AML-193 (cell line): ENCODE results near the gene PLCL2.

ENCODE experiments used
- DNase-seq, 2 experiments: peaks; one replicate each; lab custom pipeline; 2025; lab: John Stamatoyannopoulos, UW

PLCL2 gene

GRCh38 chr3:16890597-16891333 lies 6.0 kb downstream of the PLCL2 start:
- DNase-seq = no peak

GRCh38 chr3:16893618-16894200 lies 9.0 kb downstream of the PLCL2 start:
- no peak for DNase-seq

- DNase-seq = no peak
These were observed 11.4 kb downstream of the PLCL2 start for GRCh38 chr3:16896094-16896627.

GRCh38 chr3:16896820-16897219 lies 12.1 kb downstream of the PLCL2 start:
- no peak for DNase-seq

- DNase-seq = no peak
These were observed 12.6 kb downstream of the PLCL2 start for GRCh38 chr3:16897254-16897926.

- no peak for DNase-seq
These were observed 14.0 kb downstream of the PLCL2 start for GRCh38 chr3:16898595-16899395.

- no peak for DNase-seq
These were observed 15.2 kb downstream of the PLCL2 start for GRCh38 chr3:16899919-16900318.

- no peak for DNase-seq
These were observed 16.2 kb downstream of the PLCL2 start for GRCh38 chr3:16900779-16901440.

GRCh38 chr3:16904423-16905417 lies 20.0 kb downstream of the PLCL2 start:
- no peak for DNase-seq

- no peak for DNase-seq
These were observed 20.9 kb downstream of the PLCL2 start for GRCh38 chr3:16905704-16906103.

GRCh38 chr3:16906682-16907081 lies 21.9 kb downstream of the PLCL2 start:
- no peak for DNase-seq

- DNase-seq = no peak
These were observed 22.5 kb downstream of the PLCL2 start for GRCh38 chr3:16907243-16907642.

- no peak for DNase-seq
These were observed 23.5 kb downstream of the PLCL2 start for GRCh38 chr3:16908016-16908807.

- no peak for DNase-seq
These were observed 24.1 kb downstream of the PLCL2 start for GRCh38 chr3:16908896-16909295.

- no peak for DNase-seq
These were observed 25.0 kb downstream of the PLCL2 start for GRCh38 chr3:16909802-16910201.

GRCh38 chr3:16910207-16910606 lies 25.5 kb downstream of the PLCL2 start:
- no peak for DNase-seq

- no peak for DNase-seq
These were observed 27.2 kb downstream of the PLCL2 start for GRCh38 chr3:16911916-16912315.

GRCh38 chr3:16912400-16913263 lies 27.9 kb downstream of the PLCL2 start:
- peak in 1 of 2 experiments; percentile 8 for DNase-seq

GRCh38 chr3:16913264-16913580 lies 28.5 kb downstream of the PLCL2 start:
- no peak for DNase-seq
